Glutamatergic neuron (in vitro differentiated cells): ENCODE data around the gene RPF1. TPM values are rescaled to one million over a fixed set of nuclear protein-coding genes. Genes with fewer than 3 reads are reported as not detected.
"Not testable (repeated sequence)": the region's sequence is repeated elsewhere in the genome, so short reads cannot be mapped to it uniquely, and the experiment has no call there.

Experiments used
- DNase-seq: peaks from one replicate; pipeline ENCODE4 v3.0.0; 2022
- H3K27ac Mint-ChIP-seq: one replicate; pipeline ENCODE4 v1.8.0; 2020; ENCODE audit warnings: mild to moderate bottlenecking, mixed read lengths, inconsistent platforms; ENCODE audit not compliant: unreplicated experiment
- H3K27me3 Mint-ChIP-seq: one replicate; pipeline ENCODE4 v1.8.0; 2020; ENCODE audit warnings: mild to moderate bottlenecking, moderate library complexity, mixed read lengths, inconsistent platforms; ENCODE audit not compliant: unreplicated experiment
- H3K36me3 Mint-ChIP-seq: one replicate; pipeline ENCODE4 v1.8.0; 2020; ENCODE audit warnings: mild to moderate bottlenecking, mixed read lengths, inconsistent platforms; ENCODE audit not compliant: unreplicated experiment
- H3K4me1 Mint-ChIP-seq: one replicate; pipeline ENCODE4 v1.8.0; 2020; ENCODE audit warnings: mild to moderate bottlenecking, low read depth, mixed read lengths, inconsistent platforms; ENCODE audit not compliant: unreplicated experiment
- H3K4me3 Mint-ChIP-seq: one replicate; pipeline ENCODE4 v1.8.0; 2020; ENCODE audit warnings: mild to moderate bottlenecking, mixed read lengths, inconsistent platforms; ENCODE audit not compliant: unreplicated experiment
- H3K9me3 Mint-ChIP-seq: one replicate; pipeline ENCODE4 v1.8.0; 2020; ENCODE audit warnings: mild to moderate bottlenecking, moderate library complexity, mixed read lengths, inconsistent platforms; ENCODE audit not compliant: unreplicated experiment
- total RNA-seq: library from RNA; stranded (reverse); fragmentation: NEBNext Ultra II Directional; extraction: Animal tissue kit (Norgen Biotek cat#: 25700); gene quantifications from one replicate; pipeline ENCODE4 v1.2.1, GENCODE V29; 2021; ENCODE audit not compliant: unreplicated experiment
- TF ChIP-seq, protein P1 (sequence below): fragments of 200-600 bp; sonication (generic); IDR thresholded peaks from one replicate; pipeline ENCODE4 v1.5.0; 2021; ENCODE audit not compliant: partially characterized antibody, unreplicated experiment

Gene RPF1
- total RNA-seq, 1 donor from 2014 or later = 27.6 TPM

DNA sequence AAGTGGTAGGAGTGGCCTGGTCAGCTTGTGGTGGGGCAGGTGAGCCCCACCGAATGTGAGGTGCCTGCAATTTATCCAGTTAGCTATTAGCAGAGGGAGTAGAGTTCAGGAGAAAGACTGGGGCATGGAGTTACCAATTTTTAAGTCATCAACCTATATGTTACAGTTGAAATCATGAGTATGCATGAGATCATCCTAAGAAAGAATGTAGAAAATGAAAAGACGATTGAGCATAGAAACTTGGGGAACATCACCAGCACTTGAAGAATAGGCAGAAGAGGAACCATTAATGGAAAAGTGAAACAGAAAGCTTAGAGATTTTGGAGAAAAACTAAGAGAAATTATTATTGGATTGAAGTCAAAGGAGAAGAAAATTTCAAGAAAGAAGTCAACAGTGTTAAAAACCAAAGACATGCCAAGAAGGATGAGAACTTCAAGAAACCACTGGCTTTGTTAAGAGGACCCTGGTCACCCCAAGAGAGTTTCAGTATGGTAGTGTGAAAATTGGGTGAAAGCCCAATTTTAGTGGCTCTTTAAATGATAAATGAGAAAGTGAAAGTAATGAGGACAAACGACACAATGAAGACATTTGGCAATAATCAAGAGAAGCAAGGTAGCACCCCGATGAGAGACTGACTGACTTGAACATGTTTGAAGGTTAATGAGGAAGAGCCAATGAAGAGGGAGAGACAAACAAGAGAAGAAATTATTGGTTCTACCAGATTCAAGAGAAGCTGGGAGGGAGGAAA, 44.1 kb upstream of the RPF1 start:
- Mint-ChIP-seq H3K36me3 (no peaks in the 10 kb centered on the region), H3K27ac (no peak overlapping the region), H3K4me3 (no peak overlapping the region), H3K9me3 (no peaks in the 10 kb centered on the region), H3K4me1 (peaks cover 5% of the 10 kb centered on the region), H3K27me3 (no peaks in the 10 kb centered on the region)
- DNase-seq = no peak
- TF ChIP-seq, protein P1, sequence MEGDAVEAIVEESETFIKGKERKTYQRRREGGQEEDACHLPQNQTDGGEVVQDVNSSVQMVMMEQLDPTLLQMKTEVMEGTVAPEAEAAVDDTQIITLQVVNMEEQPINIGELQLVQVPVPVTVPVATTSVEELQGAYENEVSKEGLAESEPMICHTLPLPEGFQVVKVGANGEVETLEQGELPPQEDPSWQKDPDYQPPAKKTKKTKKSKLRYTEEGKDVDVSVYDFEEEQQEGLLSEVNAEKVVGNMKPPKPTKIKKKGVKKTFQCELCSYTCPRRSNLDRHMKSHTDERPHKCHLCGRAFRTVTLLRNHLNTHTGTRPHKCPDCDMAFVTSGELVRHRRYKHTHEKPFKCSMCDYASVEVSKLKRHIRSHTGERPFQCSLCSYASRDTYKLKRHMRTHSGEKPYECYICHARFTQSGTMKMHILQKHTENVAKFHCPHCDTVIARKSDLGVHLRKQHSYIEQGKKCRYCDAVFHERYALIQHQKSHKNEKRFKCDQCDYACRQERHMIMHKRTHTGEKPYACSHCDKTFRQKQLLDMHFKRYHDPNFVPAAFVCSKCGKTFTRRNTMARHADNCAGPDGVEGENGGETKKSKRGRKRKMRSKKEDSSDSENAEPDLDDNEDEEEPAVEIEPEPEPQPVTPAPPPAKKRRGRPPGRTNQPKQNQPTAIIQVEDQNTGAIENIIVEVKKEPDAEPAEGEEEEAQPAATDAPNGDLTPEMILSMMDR = no peak

DNA sequence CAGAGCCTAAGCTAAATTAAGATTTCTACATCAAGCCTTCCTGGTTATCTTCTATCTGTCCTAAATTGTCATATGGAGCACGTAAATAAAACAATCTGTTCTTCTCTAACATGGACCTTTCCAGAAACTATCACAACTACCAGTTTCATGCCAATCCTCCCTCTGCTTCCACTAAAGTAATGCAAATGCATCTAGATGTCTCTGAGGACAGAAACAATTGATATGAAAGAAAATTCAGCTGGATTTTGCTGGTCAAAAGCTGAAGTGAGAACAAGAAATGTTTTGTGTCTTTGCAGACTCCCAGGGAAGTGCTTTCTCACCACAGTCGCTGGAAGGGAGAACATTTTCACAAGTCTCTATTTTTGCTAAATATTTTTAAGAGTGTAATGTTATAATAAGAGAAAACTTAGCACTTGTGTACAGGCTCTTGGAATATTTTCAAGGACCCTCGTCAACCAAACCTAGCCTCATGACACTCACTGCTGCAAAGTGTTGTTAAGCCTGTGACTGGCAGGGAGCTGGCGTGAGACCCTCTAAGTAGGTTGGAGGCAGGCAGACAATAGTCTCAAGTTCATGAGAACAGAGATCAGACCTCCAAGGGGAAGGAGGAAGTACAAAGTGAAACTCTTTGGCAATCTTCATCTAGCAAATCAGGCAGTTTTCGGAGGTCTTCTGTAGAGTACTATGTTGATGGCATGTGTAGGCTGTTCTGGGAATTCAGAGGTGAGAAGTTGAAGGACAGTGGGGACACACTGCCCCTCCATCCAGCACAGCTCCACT, 42.0 kb upstream of the RPF1 start:
- Mint-ChIP-seq H3K27me3 (no peaks in the 10 kb centered on the region), H3K27ac (no peak overlapping the region), H3K9me3 (no peaks in the 10 kb centered on the region), H3K4me3 (no peak overlapping the region), H3K36me3 (no peaks in the 10 kb centered on the region), H3K4me1 (peaks cover 5% of the 10 kb centered on the region)
- no peak for DNase-seq
- TF ChIP-seq, protein P1 = no peak

DNA sequence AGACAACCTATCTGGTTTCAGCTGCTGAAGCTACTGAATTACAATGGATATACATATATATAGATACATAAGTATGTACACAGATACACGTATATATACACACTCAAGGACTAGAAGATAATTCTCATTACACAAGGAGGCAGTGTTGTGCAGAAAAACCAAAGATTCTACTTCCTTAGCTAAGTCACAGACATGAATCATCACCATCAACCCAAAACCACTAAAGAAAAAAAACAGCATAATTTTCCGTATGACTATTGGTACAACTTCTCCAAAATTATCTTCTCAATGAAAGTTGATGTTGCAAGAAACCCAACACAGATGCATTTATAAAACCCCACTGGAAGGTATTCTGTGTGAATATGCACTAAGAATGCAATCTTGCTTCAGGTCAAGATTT, 36.8 kb upstream of the RPF1 start:
- Mint-ChIP-seq H3K27me3 (no peaks in the 10 kb centered on the region), H3K27ac (no peak overlapping the region), H3K9me3 (peaks cover 1% of the 10 kb centered on the region), H3K4me3 (no peak overlapping the region), H3K4me1 (no peaks in the 10 kb centered on the region), H3K36me3 (no peaks in the 10 kb centered on the region)
- DNase-seq = no peak
- TF ChIP-seq, protein P1 = no peak

DNA sequence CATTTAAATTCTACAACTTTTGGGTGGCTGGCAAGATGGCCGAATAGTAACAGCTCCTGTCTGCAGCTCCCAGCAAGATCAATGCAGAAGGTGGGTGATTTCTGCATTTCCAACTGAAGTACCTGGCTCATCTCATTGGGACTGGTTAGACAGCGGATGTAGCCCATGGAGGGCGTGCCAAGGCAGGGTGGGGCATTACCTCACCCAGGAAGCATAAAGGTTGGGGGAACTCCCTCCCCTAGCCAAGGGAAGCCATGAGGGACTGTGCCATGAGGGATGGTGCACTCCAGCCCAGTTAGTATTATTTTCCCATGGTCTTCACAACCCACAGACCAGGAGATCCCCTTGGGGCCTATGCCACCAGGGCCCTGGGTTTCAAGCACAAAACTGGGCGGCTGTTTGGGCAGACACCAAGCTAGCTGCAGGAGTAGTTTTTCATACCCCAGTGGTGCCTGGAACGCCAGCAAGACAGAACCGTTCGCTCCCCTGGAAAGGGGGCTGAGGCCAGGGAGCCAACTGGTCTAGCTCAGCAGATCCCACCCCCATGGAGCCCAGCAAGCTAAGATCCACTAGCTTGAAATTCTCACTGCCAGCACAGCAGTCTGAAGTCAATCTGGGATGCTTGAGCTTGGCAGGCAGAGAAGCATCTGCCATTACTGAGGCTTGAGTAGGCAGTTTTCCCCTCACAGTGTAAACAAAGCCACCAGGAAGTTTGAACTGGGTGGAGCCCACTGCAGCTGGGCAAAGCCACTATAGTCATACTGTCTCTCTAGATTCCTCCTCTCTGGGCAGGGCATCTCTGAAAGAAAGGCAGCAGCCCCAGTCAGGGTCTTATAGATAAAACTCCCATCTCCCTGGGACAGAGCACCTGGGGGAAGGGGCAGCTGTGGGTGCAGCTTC, 36.1 kb upstream of the RPF1 start:
- not testable (repeated sequence) for H3K27ac Mint-ChIP-seq, DNase-seq, H3K27me3 Mint-ChIP-seq, H3K4me3 Mint-ChIP-seq, H3K4me1 Mint-ChIP-seq, H3K36me3 Mint-ChIP-seq, H3K9me3 Mint-ChIP-seq

DNA sequence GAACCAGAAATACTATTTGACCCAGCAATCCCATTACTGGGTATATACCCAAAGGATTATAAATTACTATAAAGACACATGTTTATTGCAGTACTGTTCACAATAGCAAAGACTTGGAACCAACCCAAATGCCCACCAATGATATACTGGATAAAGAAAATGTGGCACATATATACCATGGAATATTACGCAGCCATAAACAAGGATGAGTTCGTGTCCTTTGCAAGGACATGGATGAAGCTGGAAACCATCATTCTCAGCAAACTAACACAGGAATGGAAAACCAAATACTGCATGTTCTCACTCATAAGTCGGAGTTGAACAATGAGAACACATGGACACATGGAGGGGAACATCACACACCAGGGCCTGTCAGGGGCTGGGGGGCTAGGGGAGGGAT, 30.4 kb upstream of the RPF1 start:
- H3K9me3 Mint-ChIP-seq, H3K4me1 Mint-ChIP-seq, DNase-seq, H3K27ac Mint-ChIP-seq, H3K4me3 Mint-ChIP-seq, H3K27me3 Mint-ChIP-seq, H3K36me3 Mint-ChIP-seq: not testable (repeated sequence)
